ENCODE results near the gene ATP6V0A4.

DNA sequence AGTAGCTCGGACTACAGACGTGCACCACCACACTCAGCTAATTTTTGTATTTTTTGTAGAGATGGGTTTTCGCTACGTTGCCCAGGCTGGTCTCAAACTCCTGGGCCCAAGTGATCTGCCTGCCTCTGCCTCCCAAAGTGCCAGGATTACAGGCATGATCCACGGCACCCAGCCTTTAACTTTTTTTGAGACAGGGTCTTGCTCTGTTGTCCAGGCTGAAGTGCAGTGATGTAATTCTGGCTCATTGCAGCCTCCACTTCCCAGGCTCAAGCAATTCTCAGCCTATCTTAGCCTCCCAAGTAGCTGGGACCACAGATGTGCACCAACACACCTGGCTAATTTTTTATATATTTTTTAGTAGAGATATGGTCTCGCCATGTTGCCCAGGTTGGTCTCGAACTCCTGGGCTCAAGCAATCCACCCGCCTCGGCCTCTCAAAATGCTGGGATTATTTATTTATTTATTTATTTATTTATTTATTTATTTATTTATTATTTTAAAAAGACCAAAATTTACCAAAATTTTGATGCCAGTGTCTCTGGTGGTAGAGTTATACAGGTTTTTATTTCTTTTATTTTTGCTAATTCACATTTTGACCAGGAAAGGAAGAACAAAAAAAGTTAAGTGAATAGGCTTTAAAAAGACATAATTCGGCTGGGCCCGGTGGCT lies 25.0 kb upstream of the ATP6V0A4 start:
- TF ChIP-seq, protein P1, sequence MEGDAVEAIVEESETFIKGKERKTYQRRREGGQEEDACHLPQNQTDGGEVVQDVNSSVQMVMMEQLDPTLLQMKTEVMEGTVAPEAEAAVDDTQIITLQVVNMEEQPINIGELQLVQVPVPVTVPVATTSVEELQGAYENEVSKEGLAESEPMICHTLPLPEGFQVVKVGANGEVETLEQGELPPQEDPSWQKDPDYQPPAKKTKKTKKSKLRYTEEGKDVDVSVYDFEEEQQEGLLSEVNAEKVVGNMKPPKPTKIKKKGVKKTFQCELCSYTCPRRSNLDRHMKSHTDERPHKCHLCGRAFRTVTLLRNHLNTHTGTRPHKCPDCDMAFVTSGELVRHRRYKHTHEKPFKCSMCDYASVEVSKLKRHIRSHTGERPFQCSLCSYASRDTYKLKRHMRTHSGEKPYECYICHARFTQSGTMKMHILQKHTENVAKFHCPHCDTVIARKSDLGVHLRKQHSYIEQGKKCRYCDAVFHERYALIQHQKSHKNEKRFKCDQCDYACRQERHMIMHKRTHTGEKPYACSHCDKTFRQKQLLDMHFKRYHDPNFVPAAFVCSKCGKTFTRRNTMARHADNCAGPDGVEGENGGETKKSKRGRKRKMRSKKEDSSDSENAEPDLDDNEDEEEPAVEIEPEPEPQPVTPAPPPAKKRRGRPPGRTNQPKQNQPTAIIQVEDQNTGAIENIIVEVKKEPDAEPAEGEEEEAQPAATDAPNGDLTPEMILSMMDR (conservative IDR thresholded peaks at IDR 0.05; ENCODE audit: low read depth, low read length), result no peak
- no peak for TF ChIP-seq EZH2 (IDR thresholded peaks at IDR 0.05; ENCODE audit: borderline replicate concordance, low read depth, low read length, poor library complexity, severe bottlenecking)

Measured in A673 (cell line).